COLO668 (cell line): ENCODE data around the gene TSPEAR.
"Not testable (repeated sequence)": the region's sequence is repeated elsewhere in the genome, so short reads cannot be mapped to it uniquely, and the experiment has no call there.

Source experiments
- DNase-seq: peaks from one replicate; lab custom pipeline; 2025; ENCODE audit not compliant: unreplicated experiment; lab: John Stamatoyannopoulos, UW

Gene TSPEAR

GRCh38 chr21:44574457-44575306 is 136.7 kb downstream of the TSPEAR start:
- peak; percentile 90 for DNase-seq

DNA sequence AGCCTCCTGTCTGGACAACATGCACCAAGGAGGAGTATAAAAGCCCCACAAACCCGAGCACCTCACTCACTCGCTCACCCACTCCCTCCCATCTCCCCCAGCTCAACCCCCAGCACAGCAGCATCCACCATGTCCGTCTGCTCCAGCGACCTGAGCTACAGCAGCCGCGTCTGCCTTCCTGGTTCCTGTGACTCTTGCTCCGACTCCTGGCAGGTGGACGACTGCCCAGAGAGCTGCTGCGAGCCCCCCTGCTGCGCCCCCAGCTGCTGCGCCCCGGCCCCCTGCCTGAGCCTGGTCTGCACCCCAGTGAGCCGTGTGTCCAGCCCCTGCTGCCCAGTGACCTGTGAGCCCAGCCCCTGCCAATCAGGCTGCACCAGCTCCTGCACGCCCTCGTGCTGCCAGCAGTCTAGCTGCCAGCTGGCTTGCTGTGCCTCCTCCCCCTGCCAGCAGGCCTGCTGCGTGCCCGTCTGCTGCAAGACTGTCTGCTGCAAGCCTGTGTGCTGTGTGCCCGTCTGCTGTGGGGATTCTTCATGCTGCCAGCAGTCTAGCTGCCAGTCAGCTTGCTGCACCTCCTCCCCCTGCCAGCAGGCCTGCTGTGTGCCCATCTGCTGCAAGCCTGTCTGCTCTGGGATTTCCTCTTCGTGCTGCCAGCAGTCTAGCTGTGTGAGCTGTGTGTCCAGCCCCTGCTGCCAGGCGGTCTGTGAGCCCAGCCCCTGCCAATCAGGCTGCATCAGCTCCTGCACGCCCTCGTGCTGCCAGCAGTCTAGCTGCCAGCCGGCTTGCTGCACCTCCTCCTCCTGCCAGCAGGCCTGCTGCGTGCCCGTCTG is 137.5 kb downstream of the TSPEAR start, which contains the start of gene KRTAP10-4:
Gene KRTAP10-4, plus strand, starts transcription at position 100 of the 827 bp plus-strand sequence. Its CDS starts 30 bp downstream, at position 130.
- not testable (repeated sequence) for DNase-seq

- DNase-seq = no peak
Observed at GRCh38 chr21:44572959-44573583, 138.3 kb downstream of the TSPEAR start.

DNA sequence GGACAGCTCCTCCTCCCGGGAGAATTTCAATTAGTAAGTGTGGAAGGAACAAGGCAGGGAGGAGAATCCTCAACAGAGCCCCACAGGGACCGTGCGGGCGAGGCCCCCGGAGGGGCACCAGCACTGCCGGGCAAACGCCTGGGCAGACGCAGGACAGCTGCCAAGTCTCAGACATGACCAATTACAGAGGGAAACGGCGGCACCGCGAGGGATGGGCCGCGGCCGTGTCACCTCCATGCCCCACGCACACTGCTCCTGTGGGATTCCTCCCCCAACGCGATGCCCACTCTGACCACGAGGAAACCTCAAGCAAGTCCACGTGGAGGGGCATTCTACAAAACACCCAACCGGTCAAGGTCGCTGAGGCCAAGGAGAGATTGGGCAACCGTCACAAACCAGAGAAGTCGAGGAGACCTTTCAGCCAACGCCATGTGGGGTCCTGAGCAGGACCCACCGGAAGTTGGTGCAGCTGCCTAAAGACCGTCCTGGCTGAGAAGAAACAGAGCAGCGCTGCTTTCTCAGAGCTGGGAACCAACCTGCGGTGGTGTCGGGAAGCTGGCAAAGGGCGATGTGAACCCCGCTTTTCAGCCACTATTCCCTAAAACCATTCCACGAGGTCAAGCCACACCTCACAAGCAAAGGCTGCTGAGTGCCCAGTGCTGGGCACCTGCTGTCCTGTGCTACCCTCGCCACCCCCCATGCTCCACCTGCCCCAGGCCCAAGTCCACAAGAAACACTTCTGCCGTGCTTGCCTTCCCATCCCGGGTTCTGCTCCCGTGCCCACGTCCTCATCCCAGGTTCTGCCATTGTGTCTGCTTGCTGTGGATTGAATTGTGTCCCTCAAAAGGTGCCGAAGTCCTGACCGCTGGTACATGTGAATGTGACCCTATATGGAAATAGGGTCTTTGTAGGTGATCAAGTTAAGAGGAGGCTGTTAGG is 139.3 kb downstream of the TSPEAR start:
- no peak for DNase-seq

- no peak for DNase-seq
Observed at GRCh38 chr21:44571296-44571695, 140.1 kb downstream of the TSPEAR start.

- DNase-seq = no peak
Observed at GRCh38 chr21:44569861-44570517, 141.4 kb downstream of the TSPEAR start.

DNA sequence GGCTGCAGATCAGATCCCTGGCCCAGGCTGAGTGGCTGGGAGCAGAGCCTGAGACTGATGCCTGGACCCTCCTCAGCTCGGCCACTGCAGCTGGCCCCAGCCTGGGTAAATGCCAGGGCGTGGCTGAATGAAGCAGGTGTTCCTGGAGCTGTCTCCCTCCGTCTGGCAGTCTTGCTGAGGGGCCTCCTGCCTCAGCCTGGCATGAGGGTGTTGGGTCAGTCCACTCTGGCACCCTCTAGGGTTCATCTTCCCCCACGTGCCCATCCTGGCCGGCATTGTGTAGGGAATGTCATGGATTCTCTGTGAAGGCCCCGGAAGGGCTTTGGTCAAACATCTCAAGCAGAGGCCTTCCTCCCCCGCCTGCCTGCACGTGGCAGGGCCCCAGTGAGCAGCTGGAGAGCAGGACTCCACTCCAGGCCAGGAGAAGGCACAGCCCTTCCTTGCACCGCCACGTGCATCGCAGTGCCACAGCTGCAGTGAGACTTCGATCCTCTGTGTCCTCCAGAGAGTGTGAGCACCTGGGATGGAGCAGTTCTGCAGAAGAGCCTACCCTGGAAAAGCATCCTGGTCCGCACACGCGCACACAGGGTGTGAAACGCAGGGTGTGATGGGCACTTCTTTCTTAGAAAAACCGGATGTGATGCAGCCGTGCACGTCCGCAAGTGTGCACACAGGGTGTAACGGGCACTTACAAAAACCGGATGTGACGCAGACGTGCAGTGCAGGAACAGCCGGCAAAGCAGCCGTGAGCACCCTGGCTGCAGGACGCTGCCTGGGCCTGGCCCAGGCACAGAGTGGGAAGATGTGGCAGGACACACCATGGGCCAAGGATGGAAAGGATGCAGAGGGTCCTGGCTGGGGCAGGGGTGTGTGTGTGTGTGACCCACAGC is 142.5 kb downstream of the TSPEAR start:
- peak; percentile 88 for DNase-seq

DNA sequence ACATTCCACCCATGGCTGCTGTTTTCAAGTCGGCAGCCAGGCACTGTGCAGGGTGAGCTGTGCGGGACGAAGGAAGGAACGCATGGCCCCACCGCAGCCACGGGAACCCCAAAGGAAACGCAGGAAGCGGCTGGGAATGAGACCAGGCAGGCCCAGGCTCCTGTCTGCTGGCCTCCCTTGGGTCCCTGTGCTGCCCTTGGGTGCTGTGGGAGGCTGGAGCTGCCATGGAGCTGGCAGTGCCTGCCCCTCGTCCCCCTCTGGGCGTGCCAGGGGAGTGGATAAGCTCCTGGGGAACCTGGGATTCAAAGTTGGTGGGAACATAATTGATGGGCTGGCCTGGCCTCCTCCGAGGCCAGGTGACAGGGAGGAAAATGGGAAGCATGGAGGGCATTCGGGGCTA is 143.1 kb downstream of the TSPEAR start:
- no peak for DNase-seq

DNA sequence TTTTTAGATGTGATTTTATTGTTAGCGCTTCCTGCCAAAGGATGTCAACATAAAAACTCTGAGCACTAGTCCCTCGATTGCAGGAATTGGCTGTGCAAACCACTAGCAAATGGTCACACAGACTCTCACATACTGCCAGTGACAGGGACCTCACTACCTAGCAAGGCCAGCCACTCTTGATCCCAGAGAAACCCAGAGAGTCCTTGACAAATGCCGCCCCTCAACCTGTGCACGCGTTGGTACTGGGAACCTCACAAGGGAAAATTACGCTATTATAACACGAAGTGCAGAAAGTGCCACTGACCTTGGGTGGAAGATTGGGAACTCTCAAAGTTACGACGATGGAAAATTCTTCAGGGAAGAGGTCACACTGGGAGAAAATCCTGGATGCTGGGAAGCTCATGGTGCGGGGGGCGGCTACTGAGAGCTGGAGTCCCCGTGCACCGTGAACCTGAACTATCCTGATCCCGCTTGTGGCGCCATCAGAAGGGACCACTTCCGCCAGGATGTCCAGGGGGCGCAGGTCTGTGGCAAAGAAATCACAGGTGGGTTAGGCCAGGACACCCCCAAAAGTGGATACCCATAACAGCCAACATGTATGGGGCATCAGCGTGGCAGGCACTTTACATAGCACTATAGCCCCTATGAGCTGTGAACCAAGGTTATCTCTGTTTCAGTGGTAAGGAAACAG is 143.7 kb downstream of the TSPEAR start:
- no peak for DNase-seq

DNA sequence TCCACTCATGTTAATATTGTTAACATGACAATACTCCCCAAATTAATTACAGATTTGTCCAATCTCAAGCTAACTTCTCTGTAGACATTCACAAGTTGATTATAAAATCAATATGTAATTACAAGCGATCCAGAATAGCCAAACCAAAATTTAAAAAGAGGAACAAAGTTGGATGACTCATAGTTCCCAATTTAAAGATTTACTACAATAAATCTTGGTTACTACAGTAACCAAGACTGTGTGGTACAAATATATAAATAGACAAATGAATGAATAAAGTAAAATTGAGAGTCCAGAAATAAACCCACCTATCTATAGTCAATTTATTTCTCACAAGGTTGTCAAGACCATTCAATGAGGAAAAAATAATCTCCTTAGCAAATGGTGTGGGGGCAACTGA is 145.0 kb downstream of the TSPEAR start:
- no peak for DNase-seq

- no peak for DNase-seq
Observed at GRCh38 chr21:44564886-44565598, 146.3 kb downstream of the TSPEAR start.

GRCh38 chr21:44564099-44564498 is 147.3 kb downstream of the TSPEAR start:
- DNase-seq = no peak

- no peak for DNase-seq
Observed at GRCh38 chr21:44558695-44559094, 152.7 kb downstream of the TSPEAR start, which contains the start of gene KRTAP10-3. KRTAP10-3 (minus strand) TSS chr21:44558795; CDS start chr21:44558715, 80 bp downstream.

DNA sequence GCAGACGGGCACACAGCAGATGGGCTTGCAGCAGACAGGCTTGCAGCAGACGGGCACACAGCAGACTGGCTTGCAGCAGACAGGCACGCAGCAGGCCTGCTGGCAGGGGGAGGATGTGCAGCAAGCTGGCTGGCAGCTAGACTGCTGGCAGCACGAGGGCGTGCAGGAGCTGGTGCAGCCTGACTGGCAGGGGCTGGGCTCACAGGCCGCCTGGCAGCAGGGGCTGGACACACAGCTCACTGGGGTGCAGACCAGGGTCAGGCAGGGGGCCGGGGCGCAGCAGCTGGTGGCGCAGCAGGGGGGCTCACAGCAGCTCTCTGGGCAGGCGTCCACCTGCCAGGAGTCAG is 153.1 kb downstream of the TSPEAR start:
- DNase-seq = not testable (repeated sequence)

DNA sequence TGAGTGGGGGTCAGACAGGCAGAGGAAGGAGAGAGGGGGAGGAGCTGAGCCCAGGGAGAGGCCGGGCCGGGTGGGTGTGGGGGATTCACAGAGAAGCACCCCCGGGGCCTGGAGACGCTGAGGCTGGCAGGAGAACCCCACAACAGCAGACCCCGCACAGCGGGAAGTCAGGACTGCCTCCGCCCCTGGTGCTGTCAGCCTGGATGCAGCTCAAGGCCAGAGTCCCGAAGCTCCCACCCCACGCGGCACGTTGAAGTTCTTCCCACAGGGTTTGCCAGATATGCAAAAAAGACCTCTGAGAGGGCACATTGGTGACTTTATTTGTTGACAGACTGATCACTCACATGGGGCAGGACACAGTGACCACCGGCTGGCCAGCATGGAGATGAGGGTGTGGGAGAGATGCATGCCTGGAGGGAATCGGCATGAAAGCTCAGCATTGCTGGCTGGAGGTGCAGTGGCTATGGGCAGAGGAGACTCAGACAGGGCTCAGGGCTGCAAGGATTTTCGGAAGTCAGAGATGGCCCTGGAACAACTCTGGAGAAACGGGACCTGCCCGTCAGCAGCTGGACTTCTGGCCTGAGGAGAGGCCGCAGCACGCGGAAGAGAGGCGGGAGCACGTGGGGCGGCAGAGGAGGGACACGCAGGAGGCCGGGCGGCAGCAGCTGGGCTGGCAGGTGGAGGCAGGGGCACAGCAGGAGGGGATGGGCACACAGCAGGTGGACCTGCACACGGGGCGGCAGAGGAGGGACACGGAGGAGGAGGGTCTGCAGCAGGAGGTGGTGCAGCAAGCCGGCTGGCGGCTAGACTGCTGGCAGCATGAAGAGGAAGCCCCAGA is 153.7 kb downstream of the TSPEAR start:
- no peak for DNase-seq

DNA sequence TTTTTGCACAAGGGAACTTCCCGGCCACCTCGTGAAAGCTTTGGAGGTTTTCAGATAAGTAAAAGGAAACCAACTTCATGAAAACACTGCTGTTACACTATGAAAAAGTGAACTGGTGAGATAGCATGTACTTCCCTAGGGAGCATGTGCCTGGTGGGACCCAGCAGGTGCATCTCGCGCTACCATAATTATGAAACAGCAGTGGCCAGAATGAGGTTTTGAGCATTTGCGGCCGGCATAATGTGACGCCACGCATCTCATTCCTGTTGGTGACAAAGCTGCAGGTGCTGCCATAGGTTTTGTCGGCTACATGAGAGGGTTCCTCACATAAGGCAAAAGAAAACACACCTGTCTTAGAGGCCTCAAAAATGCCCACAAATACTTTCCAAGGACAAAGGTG is 154.5 kb downstream of the TSPEAR start:
- DNase-seq = peak; percentile 80
